DOHH2 (cell line): ENCODE data around the gene CDC37.

Experiments
- EZH2phosphoT487 ChIP-seq: fragments of 200-600 bp; sonication (generic); IDR thresholded peaks from 2 replicates; pipeline ENCODE4 v1.6.1; 2017; ENCODE audit warnings: borderline replicate concordance, mild to moderate bottlenecking, antibody characterized with exemption, low read length, moderate library complexity, mixed read lengths
- TF ChIP-seq, protein P1 (sequence below): fragments of 200-600 bp; sonication (generic); IDR thresholded peaks from one replicate; pipeline ENCODE4 v1.5.1; 2014; ENCODE audit warnings: antibody characterized with exemption, mild to moderate bottlenecking, low read depth, low read length; ENCODE audit not compliant: poor library complexity, severe bottlenecking

GRCh38 chr19:10431943-10432735, 28.8 kb upstream of the CDC37 start:
- TF ChIP-seq, protein P1, sequence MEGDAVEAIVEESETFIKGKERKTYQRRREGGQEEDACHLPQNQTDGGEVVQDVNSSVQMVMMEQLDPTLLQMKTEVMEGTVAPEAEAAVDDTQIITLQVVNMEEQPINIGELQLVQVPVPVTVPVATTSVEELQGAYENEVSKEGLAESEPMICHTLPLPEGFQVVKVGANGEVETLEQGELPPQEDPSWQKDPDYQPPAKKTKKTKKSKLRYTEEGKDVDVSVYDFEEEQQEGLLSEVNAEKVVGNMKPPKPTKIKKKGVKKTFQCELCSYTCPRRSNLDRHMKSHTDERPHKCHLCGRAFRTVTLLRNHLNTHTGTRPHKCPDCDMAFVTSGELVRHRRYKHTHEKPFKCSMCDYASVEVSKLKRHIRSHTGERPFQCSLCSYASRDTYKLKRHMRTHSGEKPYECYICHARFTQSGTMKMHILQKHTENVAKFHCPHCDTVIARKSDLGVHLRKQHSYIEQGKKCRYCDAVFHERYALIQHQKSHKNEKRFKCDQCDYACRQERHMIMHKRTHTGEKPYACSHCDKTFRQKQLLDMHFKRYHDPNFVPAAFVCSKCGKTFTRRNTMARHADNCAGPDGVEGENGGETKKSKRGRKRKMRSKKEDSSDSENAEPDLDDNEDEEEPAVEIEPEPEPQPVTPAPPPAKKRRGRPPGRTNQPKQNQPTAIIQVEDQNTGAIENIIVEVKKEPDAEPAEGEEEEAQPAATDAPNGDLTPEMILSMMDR: no peak
- TF ChIP-seq EZH2phosphoT487: no peak
